ENCODE results near the gene LYZL4.

DNA sequence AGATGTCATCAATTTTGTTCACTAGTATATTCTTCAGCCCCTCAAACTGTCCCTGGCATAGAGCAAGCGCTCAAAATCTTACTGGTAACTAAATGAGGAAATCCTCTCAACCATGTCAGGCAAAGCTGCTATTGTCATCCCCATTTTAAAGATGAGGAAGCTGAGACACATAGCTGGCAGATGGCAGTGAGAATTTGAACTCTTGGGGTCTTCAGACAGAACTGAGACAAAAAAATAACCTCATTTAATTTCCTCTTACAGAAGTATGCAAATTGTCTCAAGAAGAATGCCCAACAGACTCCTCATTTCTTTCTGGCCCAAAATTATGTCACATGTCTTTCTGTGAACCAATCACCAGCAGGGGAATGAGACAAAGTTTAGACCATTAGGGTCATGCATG is 40.2 kb upstream of the LYZL4 start:
- TF ChIP-seq EZH2phosphoT487 (IDR thresholded peaks at IDR 0.05; ENCODE audit: insufficient read depth, low read depth) (no peak), EZH2 (IDR thresholded peaks at IDR 0.05; ENCODE audit: insufficient read depth, poor library complexity, severe bottlenecking) (no peak)
